Measurements from ENCODE around the gene MACROD2.

GRCh38 chr20:15596220-15596890 lies 1601.0 kb downstream of the MACROD2 start:
- TF ChIP-seq POLR2AphosphoS5 (IDR thresholded peaks at IDR 0.05; ENCODE audit: low read depth, low read length), result no peak
- no peak for TF ChIP-seq POLR2A (IDR thresholded peaks at IDR 0.05; ENCODE audit: low read depth, low read length)
- TF ChIP-seq TAF1 (IDR thresholded peaks at IDR 0.05; ENCODE audit: low read depth, low read length), result no peak
- no peak for TF ChIP-seq SPI1 (IDR thresholded peaks at IDR 0.05; ENCODE audit: low read depth, low read length)
- TF ChIP-seq PAX5 (IDR thresholded peaks at IDR 0.05; ENCODE audit: insufficient read depth, low read length, severe bottlenecking), result no peak
- TF ChIP-seq POU2F2 (IDR thresholded peaks at IDR 0.05; ENCODE audit: low read depth, low read length), result no peak
